OCI-LY1 (cell line): ENCODE data around the gene SESN1.

ENCODE experiments used
- H2AFZ ChIP-seq: fragments of 200-600 bp; sonication (generic), shearing (Covaris generic); 2 replicates; pipeline ENCODE4 v1.6.0; 2014; ENCODE audit warnings: antibody characterized with exemption, mild to moderate bottlenecking, low read length
- H3F3A ChIP-seq: fragments of 200-600 bp; sonication (generic), shearing (Covaris generic); 2 replicates; pipeline ENCODE4 v1.6.0; 2014; ENCODE audit warnings: mild to moderate bottlenecking, antibody characterized with exemption, low read length, moderate library complexity; ENCODE audit not compliant: insufficient read depth
- H3K27ac ChIP-seq: fragments of 200-600 bp; sonication (generic); 2 replicates; pipeline ENCODE4 v1.5.1; 2014; ENCODE audit warnings: low read length, mixed run types, mild to moderate bottlenecking, low read depth; ENCODE audit not compliant: poor library complexity, severe bottlenecking
- H3K27me3 ChIP-seq: fragments of 200-600 bp; sonication (generic); 2 replicates; pipeline ENCODE4 v1.6.0; 2014; ENCODE audit warnings: antibody characterized with exemption, mild to moderate bottlenecking, low read length, moderate library complexity; ENCODE audit not compliant: insufficient read depth
- H3K36me3 ChIP-seq: fragments of 200-600 bp; sonication (generic); 2 replicates; pipeline ENCODE4 v1.6.1; 2014; ENCODE audit warnings: mild to moderate bottlenecking, antibody characterized with exemption, low read length, moderate library complexity, mixed read lengths; ENCODE audit not compliant: insufficient read depth
- H3K4me1 ChIP-seq: fragments of 200-600 bp; sonication (generic); 2 replicates; pipeline ENCODE4 v1.5.1; 2014; ENCODE audit warnings: mild to moderate bottlenecking, low read length, moderate library complexity; ENCODE audit not compliant: insufficient read depth, severe bottlenecking
- H3K4me2 ChIP-seq: fragments of 200-600 bp; sonication (generic), shearing (Covaris generic); 2 replicates; pipeline ENCODE4 v1.6.1; 2014; ENCODE audit warnings: low read length
- H3K4me3 ChIP-seq: fragments of 200-600 bp; sonication (generic); 2 replicates; pipeline ENCODE4 v1.5.1; 2014; ENCODE audit warnings: low read length, low read depth, mild to moderate bottlenecking, mixed read lengths; ENCODE audit not compliant: poor library complexity, severe bottlenecking
- H3K79me2 ChIP-seq: fragments of 200-600 bp; shearing (Covaris generic); 2 replicates; pipeline ENCODE4 v1.6.1; 2016; ENCODE audit warnings: mixed run types, low read length, mixed read lengths; ENCODE audit not compliant: insufficient read depth
- H3K9ac ChIP-seq: fragments of 200-600 bp; sonication (generic), shearing (Covaris generic); 2 replicates; pipeline ENCODE4 v1.6.1; 2014; ENCODE audit warnings: mild to moderate bottlenecking, low read length, mixed read lengths
- H3K9me2 ChIP-seq: fragments of 200-600 bp; sonication (generic), shearing (Covaris generic); 2 replicates; pipeline ENCODE4 v1.6.1; 2014; ENCODE audit warnings: low read depth, mild to moderate bottlenecking, low read length, mixed read lengths
- H3K9me3 ChIP-seq: fragments of 200-600 bp; shearing (Covaris generic); 2 replicates; pipeline ENCODE4 v1.6.1; 2014; ENCODE audit warnings: low read length, mixed read lengths
- H4K20me1 ChIP-seq: fragments of 200-600 bp; sonication (generic), shearing (Covaris generic); 2 replicates; pipeline ENCODE4 v1.6.0; 2016; ENCODE audit warnings: mild to moderate bottlenecking, low read length; ENCODE audit not compliant: insufficient read depth
- CTCF ChIP-seq: fragments of 200-600 bp; sonication (generic), shearing (Covaris generic); IDR thresholded peaks from 2 replicates; pipeline ENCODE4 v1.5.1; 2017; ENCODE audit warnings: mild to moderate bottlenecking, antibody characterized with exemption, low read length, moderate library complexity, mixed read lengths
- EZH2 ChIP-seq: fragments of 200-600 bp; sonication (generic), shearing (Covaris generic); IDR thresholded peaks from 2 replicates; pipeline ENCODE4 v1.8.0; 2017; ENCODE audit warnings: borderline replicate concordance, mixed run types, mild to moderate bottlenecking, antibody characterized with exemption, low read length, moderate library complexity, mixed read lengths

The SESN1 gene

GRCh38 chr6:109055771-109056235, 38.8 kb downstream of the SESN1 start:
- no peaks in the 10 kb centered on the region for H3K36me3 ChIP-seq
- H3K4me3 ChIP-seq, result no peak overlapping the region
- H3K9me3 ChIP-seq, result no peaks in the 10 kb centered on the region
- H3K27me3 ChIP-seq, result no peaks in the 10 kb centered on the region
- no peaks in the 10 kb centered on the region for H3K79me2 ChIP-seq
- no peaks in the 10 kb centered on the region for H3K9me2 ChIP-seq
- no peaks in the 10 kb centered on the region for H4K20me1 ChIP-seq
- no peak overlapping the region for H3K9ac ChIP-seq
- no peak for TF ChIP-seq CTCF
- TF ChIP-seq EZH2, result no peak
- H3K4me1 ChIP-seq, result peaks cover 8% of the 10 kb centered on the region
- H3K4me2 ChIP-seq, result no peak overlapping the region
- H3K27ac ChIP-seq, result no peak overlapping the region
- H3F3A ChIP-seq, result no peaks in the 10 kb centered on the region
- H2AFZ ChIP-seq, result no peak overlapping the region

GRCh38 chr6:109053336-109053735, 41.3 kb downstream of the SESN1 start:
- H3K9ac ChIP-seq, result no peak overlapping the region
- H3K36me3 ChIP-seq, result no peaks in the 10 kb centered on the region
- no peaks in the 10 kb centered on the region for H3K9me2 ChIP-seq
- no peaks in the 10 kb centered on the region for H3K79me2 ChIP-seq
- H3F3A ChIP-seq, result no peaks in the 10 kb centered on the region
- TF ChIP-seq CTCF, result no peak
- no peak for TF ChIP-seq EZH2
- H3K27me3 ChIP-seq, result no peaks in the 10 kb centered on the region
- no peaks in the 10 kb centered on the region for H3K9me3 ChIP-seq
- no peak overlapping the region for H3K4me2 ChIP-seq
- no peak overlapping the region for H3K4me3 ChIP-seq
- H4K20me1 ChIP-seq, result no peaks in the 10 kb centered on the region
- no peak overlapping the region for H2AFZ ChIP-seq
- no peak overlapping the region for H3K27ac ChIP-seq
- no peaks in the 10 kb centered on the region for H3K4me1 ChIP-seq

- H3K9ac ChIP-seq, result no peak overlapping the region
- H4K20me1 ChIP-seq, result no peaks in the 10 kb centered on the region
- H3K27me3 ChIP-seq, result no peaks in the 10 kb centered on the region
- TF ChIP-seq CTCF (no peak), EZH2 (no peak)
- no peak overlapping the region for H3K4me2 ChIP-seq
- H3K4me3 ChIP-seq, result no peak overlapping the region
- no peaks in the 10 kb centered on the region for H3K9me3 ChIP-seq
- H3K9me2 ChIP-seq, result no peaks in the 10 kb centered on the region
- no peaks in the 10 kb centered on the region for H3K4me1 ChIP-seq
- no peaks in the 10 kb centered on the region for H3F3A ChIP-seq
- no peaks in the 10 kb centered on the region for H3K79me2 ChIP-seq
- H3K36me3 ChIP-seq, result no peaks in the 10 kb centered on the region
- H2AFZ ChIP-seq, result no peak overlapping the region
- H3K27ac ChIP-seq, result no peak overlapping the region
Observed at GRCh38 chr6:109052852-109053251, 41.8 kb downstream of the SESN1 start.
